ENCODE measurements around the gene ABR.

- TF ChIP-seq CTCF (conservative IDR thresholded peaks at IDR 0.05) (no peak), ZFX (IDR thresholded peaks at IDR 0.05) (no peak)
Measured at GRCh38 chr17:1120596-1121441, 59.0 kb downstream of the ABR start.

Measured in C4-2B (cell line).